Nephron progenitor cell (in vitro differentiated cells): ENCODE measurements around the gene SH3GL1.
"Not testable (repeated sequence)": the region's sequence is repeated elsewhere in the genome, so short reads cannot be mapped to it uniquely, and the experiment has no call there.

Experiments
- DNase-seq: peaks from one replicate; pipeline ENCODE4 v3.0.0; 2021
- H3K27ac Mint-ChIP-seq: 2 replicates; pipeline ENCODE4 v1.8.0; 2021; ENCODE audit warnings: mild to moderate bottlenecking, moderate library complexity, mixed read lengths
- H3K27me3 Mint-ChIP-seq: 2 replicates; pipeline ENCODE4 v1.8.0; 2021; ENCODE audit warnings: mild to moderate bottlenecking, low read depth, mixed read lengths; ENCODE audit not compliant: poor library complexity
- H3K36me3 Mint-ChIP-seq: 2 replicates; pipeline ENCODE4 v1.8.0; 2021; ENCODE audit warnings: low read depth, mixed read lengths
- H3K4me1 Mint-ChIP-seq: 2 replicates; pipeline ENCODE4 v1.8.0; 2021; ENCODE audit warnings: mixed read lengths
- H3K4me3 Mint-ChIP-seq: 2 replicates; pipeline ENCODE4 v1.8.0; 2021; ENCODE audit warnings: mild to moderate bottlenecking, moderate library complexity, mixed read lengths
- H3K9me3 Mint-ChIP-seq: 2 replicates; pipeline ENCODE4 v1.8.0; 2021; ENCODE audit warnings: mild to moderate bottlenecking, moderate library complexity, mixed read lengths
- CTCF ChIP-seq: fragments of 200-600 bp; sonication (generic); IDR thresholded peaks from 2 replicates; pipeline ENCODE4 v1.5.0; 2021; ENCODE audit warnings: antibody characterized with exemption

SH3GL1 gene

GRCh38 chr19:4352701-4353121, 47.6 kb downstream of the SH3GL1 start:
- DNase-seq: peak; percentile 83

GRCh38 chr19:4350726-4351125, 49.6 kb downstream of the SH3GL1 start:
- Mint-ChIP-seq H3K9me3 (no peaks in the 10 kb centered on the region), H3K27ac (peak overlapping the region; percentile 81), H3K4me3 (no peak overlapping the region), H3K27me3 (no peaks in the 10 kb centered on the region), H3K4me1 (peaks cover 5% of the 10 kb centered on the region), H3K36me3 (peaks cover 46% of the 10 kb centered on the region)
- TF ChIP-seq CTCF: no peak
- DNase-seq: no peak

More at GRCh38 chr19:4352701-4353121, 47.6 kb downstream of the SH3GL1 start:
- no peaks in the 10 kb centered on the region for H3K9me3 Mint-ChIP-seq
- peaks cover 5% of the 10 kb centered on the region for H3K4me1 Mint-ChIP-seq
- TF ChIP-seq CTCF: peak; percentile 97
- peaks cover 29% of the 10 kb centered on the region for H3K36me3 Mint-ChIP-seq
- H3K27me3 Mint-ChIP-seq: no peaks in the 10 kb centered on the region
- no peak overlapping the region for H3K4me3 Mint-ChIP-seq
- H3K27ac Mint-ChIP-seq: no peak overlapping the region

GRCh38 chr19:4350111-4350510, 50.2 kb downstream of the SH3GL1 start:
- Mint-ChIP-seq H3K4me1 (peaks cover 5% of the 10 kb centered on the region), H3K27me3 (no peaks in the 10 kb centered on the region), H3K27ac (peak overlapping the region; percentile 81), H3K9me3 (no peaks in the 10 kb centered on the region), H3K4me3 (no peak overlapping the region), H3K36me3 (peaks cover 51% of the 10 kb centered on the region)
- DNase-seq: no peak
- no peak for TF ChIP-seq CTCF

- not testable (repeated sequence) for H3K4me1 Mint-ChIP-seq, H3K9me3 Mint-ChIP-seq, H3K27ac Mint-ChIP-seq, H3K27me3 Mint-ChIP-seq, DNase-seq, H3K4me3 Mint-ChIP-seq
- peaks cover 51% of the 10 kb centered on the region for H3K36me3 Mint-ChIP-seq
These were observed 51.1 kb downstream of the SH3GL1 start for GRCh38 chr19:4349225-4349624.

GRCh38 chr19:4347521-4347920, 52.8 kb downstream of the SH3GL1 start:
- Mint-ChIP-seq H3K4me3 (no peak overlapping the region), H3K9me3 (no peaks in the 10 kb centered on the region), H3K36me3 (peaks cover 51% of the 10 kb centered on the region), H3K4me1 (peaks cover 1% of the 10 kb centered on the region), H3K27me3 (no peaks in the 10 kb centered on the region), H3K27ac (no peak overlapping the region)
- TF ChIP-seq CTCF: no peak
- DNase-seq: no peak

- H3K9me3 Mint-ChIP-seq: no peaks in the 10 kb centered on the region
- H3K27ac Mint-ChIP-seq: no peak overlapping the region
- H3K4me3 Mint-ChIP-seq: no peak overlapping the region
- H3K36me3 Mint-ChIP-seq: peaks cover 51% of the 10 kb centered on the region
- no peak for TF ChIP-seq CTCF
- H3K27me3 Mint-ChIP-seq: no peaks in the 10 kb centered on the region
- DNase-seq: no peak
- H3K4me1 Mint-ChIP-seq: peaks cover 13% of the 10 kb centered on the region
These were observed 54.3 kb downstream of the SH3GL1 start for GRCh38 chr19:4346020-4346383.
